K562 (cell line): Measurements from ENCODE around the gene GARIN5B.

Source experiments
- CCAR2 ChIP-seq: fragments of 200-400 bp; formaldehyde crosslinking; IDR thresholded peaks from 2 replicates; pipeline ENCODE4 v1.6.1; 2017; ENCODE audit warnings: mild to moderate bottlenecking, low read depth, low read length
- DPF2 ChIP-seq: fragments of 450-650 bp; IDR thresholded peaks from 2 replicates; pipeline ENCODE4 v1.6.1; 2016
- EGR1 ChIP-seq: fragments of 450-650 bp; conservative IDR thresholded peaks from 2 replicates; pipeline ENCODE4 v1.6.1; 2017; ENCODE audit warnings: mild to moderate bottlenecking
- EZH2 ChIP-seq: IDR thresholded peaks from 2 replicates; pipeline ENCODE4 v1.6.1; 2012; ENCODE audit warnings: low read depth, mild to moderate bottlenecking, inconsistent platforms, low read length, borderline replicate concordance
- FOXM1 ChIP-seq, 2 experiments: fragments of 450-650 bp in 1 of 2; sonication (generic) in 1 of 2; formaldehyde crosslinking in 1 of 2; IDR thresholded peaks; 2 replicates each; pipeline versions ENCODE4 v1.6.1 to v1.9.0; 2017 to 2022; ENCODE audit warnings: low read depth in 2 of 2, mild to moderate bottlenecking in 2 of 2, missing genetic modification reagents in 1 of 2, moderate library complexity in 1 of 2
- GTF2F1 ChIP-seq: IDR thresholded peaks from 2 replicates; pipeline ENCODE4 v1.6.1; 2011; ENCODE audit warnings: low read depth, low read length, improper control_type of control experiment
- HDAC1 ChIP-seq, 2 experiments: fragments of 450-650 bp; IDR thresholded peaks; 2 replicates each; pipeline ENCODE4 v1.6.1; 2016 to 2017; ENCODE audit warnings: inconsistent platforms in 1 of 2, mild to moderate bottlenecking in 1 of 2, moderate library complexity in 1 of 2
- POLR2A ChIP-seq: fragments of 450-650 bp; conservative IDR thresholded peaks from 2 replicates; pipeline ENCODE4 v1.6.1; 2016
- SIN3B ChIP-seq: fragments of 450-650 bp; IDR thresholded peaks from 2 replicates; pipeline ENCODE4 v1.6.1; 2017; ENCODE audit warnings: low read depth, mild to moderate bottlenecking, moderate library complexity
- SP1 ChIP-seq: sonication (generic); formaldehyde crosslinking; IDR thresholded peaks from 2 replicates; pipeline ENCODE4 v1.8.1; 2022; ENCODE audit warnings: mild to moderate bottlenecking, missing genetic modification reagents
- ZNF589 ChIP-seq: fragments of 200-800 bp; sonication (Bioruptor generic); IDR thresholded peaks from 2 replicates; pipeline ENCODE4 v1.6.1; 2016; ENCODE audit warnings: low read depth, missing genetic modification characterization, missing compliant biosample characterization
- TF ChIP-seq, protein P1 (sequence below): sonication (generic); formaldehyde crosslinking; IDR thresholded peaks from 2 replicates; pipeline ENCODE4 v1.8.1; 2022; ENCODE audit warnings: missing genetic modification reagents

DNA sequence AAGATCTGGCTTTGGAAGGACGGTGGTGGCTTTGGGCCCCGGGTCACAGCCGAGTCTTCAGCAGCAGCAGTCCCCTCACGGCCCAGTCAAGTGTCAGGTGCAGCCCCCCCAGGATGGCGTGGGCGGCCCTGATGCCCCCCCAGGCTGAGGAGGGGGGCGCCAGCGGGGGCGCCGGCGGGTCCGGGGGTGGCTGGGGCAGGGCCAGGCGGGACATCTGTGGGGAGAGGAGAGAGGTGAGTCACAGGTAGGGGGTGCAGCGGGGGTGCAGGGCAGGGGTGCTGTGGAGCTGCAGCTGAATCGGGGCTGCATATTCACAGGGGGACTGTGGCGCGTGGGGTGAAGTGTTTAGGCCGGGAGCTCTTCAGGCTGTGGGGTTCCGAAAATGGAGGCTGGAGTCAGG lies 2.9 kb upstream of the GARIN5B start:
- TF ChIP-seq GTF2F1 (no peak), HDAC1 (IDR thresholded peaks at IDR 0.05) (no peak), DPF2 (no peak), EGR1 (peak; percentile 72), FOXM1 (IDR thresholded peaks at IDR 0.05; ENCODE audit: low read depth) (no peak), FOXM1 (CRISPR knock-in tag; IDR thresholded peaks at IDR 0.05; ENCODE audit: low read depth) (no peak), SP1 (CRISPR knock-in tag) (no peak), CCAR2 (no peak), ZNF589 (no peak), POLR2A (no peak), EZH2 (no peak), SIN3B (no peak)
- TF ChIP-seq, protein P1, sequence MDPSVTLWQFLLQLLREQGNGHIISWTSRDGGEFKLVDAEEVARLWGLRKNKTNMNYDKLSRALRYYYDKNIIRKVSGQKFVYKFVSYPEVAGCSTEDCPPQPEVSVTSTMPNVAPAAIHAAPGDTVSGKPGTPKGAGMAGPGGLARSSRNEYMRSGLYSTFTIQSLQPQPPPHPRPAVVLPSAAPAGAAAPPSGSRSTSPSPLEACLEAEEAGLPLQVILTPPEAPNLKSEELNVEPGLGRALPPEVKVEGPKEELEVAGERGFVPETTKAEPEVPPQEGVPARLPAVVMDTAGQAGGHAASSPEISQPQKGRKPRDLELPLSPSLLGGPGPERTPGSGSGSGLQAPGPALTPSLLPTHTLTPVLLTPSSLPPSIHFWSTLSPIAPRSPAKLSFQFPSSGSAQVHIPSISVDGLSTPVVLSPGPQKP (CRISPR knock-in tag), result no peak
